T follicular helper cell (primary cell): ENCODE results near the gene TSC2.

Source experiments
- DNase-seq: peaks from one replicate; pipeline ENCODE4 v3.0.0-alpha.2; 2020; ENCODE audit warnings: low read depth

The TSC2 gene

DNA sequence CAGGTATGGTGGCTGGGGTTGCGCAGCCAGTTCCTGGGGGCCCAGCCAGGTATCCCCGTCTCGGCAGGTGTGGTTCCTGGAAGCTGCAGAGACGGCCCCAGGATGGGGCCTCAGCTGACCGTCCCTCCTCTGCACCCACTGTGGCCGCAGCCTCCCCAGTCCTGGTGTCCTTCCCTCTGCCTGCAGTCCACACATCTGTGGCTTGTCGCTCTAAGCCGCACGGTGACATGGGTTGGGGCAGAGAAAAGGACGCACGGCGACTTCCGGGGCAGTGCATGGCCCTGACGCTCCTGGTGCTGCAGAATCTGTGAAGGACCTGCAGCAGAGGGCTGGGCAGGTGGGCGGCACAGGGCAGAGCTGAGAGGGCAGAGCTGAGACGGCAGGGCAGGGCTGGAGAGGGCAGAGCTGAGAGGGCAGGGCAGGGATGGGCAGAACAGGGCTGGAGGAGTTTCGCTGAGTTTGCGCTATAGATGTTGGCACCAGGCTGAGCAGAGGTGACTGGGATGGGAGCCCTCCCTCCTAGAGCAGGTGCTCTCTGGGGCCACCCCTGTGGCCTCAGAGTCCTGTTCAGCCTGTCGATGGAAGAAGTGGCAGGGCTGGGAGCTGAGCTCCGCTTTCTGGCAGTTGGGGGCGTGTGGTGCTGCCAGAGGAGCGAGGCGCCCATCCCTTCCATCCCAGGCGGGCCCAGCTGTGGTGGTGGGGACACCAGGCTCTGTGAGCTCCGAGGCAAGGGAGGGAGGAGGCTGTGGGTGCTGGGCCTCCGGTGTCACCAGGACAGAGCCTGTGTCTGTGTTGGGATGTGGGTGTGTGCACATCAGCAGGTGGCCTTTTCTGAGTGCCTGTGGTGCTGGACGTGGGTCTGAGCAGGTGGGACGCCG lies 23.0 kb downstream of the TSC2 start:
- no peak for DNase-seq

DNA sequence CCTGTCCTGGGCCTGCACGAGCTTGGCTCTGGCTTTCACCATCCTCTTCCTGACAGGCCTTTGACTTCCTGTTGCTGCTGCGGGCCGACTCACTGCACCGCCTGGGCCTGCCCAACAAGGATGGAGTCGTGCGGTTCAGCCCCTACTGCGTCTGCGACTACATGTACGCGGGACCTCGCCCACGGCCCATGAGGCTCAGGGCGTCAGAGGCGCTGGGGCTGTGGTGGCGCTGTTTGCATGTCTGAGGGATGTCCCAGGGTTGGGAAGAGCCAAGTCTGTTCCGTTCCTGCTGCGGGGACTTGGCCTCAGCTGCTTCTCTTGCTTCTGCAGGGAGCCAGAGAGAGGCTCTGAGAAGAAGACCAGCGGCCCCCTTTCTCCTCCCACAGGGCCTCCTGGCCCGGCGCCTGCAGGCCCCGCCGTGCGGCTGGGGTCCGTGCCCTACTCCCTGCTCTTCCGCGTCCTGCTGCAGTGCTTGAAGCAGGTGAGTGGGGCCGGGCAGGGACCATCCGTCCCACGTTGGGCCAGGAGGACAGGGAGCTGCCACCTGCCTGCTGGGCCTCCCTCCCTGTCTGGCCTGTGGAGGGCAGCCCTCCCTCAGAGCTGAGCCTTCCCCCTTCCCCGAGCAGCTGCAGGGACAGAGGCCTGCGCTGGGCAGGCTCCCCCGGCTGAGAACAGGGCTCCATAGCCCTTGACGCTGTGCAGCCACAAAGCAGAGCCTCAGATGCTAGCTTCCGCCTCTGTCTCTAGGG lies 23.8 kb downstream of the TSC2 start:
- DNase-seq: no peak

DNA sequence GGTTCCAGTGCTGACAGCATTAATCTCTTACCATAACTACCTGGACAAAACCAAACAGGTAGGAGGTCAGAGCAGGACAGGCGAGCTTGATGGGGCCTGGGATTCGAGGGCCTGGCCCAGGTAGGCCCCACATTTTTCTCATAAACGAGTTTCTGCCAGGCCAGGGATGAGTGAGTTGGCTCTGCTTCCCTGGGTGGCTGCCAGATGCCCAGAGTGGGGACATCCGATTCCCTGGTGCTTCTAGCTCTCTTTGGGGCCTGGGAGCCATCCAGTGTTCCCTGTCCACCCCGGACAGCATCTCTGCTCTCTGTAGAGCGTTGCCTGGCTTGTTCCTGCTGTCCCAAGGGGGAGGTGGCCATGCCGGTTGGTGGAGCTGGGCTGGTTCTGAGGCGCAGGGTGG lies 25.1 kb downstream of the TSC2 start:
- DNase-seq: no peak

DNA sequence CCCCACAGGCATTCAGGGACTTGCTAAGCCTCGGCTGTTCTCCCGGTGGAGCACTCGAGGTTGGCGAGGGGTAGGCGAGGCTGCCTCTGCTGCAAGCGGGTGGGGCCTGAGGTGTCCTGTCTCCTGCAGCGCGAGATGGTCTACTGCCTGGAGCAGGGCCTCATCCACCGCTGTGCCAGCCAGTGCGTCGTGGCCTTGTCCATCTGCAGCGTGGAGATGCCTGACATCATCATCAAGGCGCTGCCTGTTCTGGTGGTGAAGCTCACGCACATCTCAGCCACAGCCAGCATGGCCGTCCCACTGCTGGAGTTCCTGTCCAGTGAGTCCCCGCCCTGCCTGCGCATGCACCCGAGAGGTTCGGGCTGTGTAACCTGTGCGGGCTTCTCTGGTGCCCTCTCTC lies 26.3 kb downstream of the TSC2 start:
- DNase-seq: no peak

DNA sequence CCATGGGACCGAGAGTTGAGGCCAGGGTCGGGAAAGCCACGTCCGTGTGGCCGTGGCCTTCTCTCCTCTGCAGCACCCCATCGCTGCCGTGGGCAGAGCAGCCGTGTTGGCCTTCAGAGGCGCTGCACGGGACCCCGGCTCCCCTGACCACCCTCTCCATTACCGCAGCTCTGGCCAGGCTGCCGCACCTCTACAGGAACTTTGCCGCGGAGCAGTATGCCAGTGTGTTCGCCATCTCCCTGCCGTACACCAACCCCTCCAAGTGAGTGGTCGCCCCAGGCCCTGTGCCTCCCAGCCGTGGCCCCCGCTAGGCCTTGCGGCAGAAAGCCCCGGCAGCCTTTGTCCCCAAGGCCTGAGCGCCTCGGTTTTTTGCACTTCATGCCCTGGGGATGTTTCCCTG lies 27.8 kb downstream of the TSC2 start:
- no peak for DNase-seq

DNA sequence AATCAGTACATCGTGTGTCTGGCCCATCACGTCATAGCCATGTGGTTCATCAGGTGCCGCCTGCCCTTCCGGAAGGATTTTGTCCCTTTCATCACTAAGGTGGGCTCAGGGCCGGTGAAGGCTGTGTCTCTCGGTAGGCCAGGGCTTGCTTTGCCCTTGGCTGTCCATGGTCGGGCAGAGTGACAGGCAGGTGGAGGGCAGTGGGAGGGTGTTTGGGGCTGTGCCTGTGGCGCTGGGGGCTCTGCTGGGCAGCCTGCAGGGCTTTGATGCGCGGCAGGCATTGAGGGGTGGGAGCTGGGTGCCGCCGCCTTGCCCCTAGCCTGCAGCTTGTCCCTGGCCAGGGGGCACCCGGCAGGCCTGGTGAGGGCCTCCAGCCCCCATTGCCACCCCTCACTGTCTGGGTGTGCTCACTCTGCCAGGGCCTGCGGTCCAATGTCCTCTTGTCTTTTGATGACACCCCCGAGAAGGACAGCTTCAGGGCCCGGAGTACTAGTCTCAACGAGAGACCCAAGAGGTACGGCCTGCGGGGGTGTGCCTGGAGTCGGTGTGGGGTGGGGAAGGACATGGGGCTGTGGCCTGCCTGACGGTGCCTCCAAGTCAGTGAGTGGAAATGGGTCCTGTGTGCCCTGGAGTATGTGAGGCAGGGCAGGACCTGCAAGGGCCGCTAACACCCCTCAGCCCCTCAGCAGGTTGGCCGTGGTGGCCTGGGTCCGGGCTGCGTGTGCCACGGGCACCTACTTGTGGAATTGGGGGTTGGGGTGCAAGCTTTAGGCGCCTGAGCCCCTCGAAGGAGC lies 28.5 kb downstream of the TSC2 start:
- DNase-seq: no peak

DNA sequence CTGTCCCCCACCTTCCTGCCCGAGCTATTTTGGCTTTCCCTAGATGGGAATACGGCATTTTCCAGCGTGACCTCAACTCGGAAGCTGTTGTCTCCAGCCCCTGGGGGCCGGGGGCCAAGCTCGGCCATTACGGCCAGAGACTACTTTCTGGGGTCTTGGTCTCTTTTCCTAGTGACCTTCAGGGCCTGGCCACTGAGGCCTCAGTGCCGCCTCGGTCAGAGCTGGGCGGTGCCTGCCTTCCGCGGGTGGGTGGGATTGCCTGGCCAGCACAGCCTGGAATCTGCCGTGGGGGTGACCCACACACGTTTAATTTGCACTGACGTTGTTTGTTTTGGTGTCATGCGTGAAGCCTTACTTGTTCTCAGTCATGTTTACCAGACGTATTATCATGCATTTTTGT lies 29.2 kb downstream of the TSC2 start:
- no peak for DNase-seq

DNA sequence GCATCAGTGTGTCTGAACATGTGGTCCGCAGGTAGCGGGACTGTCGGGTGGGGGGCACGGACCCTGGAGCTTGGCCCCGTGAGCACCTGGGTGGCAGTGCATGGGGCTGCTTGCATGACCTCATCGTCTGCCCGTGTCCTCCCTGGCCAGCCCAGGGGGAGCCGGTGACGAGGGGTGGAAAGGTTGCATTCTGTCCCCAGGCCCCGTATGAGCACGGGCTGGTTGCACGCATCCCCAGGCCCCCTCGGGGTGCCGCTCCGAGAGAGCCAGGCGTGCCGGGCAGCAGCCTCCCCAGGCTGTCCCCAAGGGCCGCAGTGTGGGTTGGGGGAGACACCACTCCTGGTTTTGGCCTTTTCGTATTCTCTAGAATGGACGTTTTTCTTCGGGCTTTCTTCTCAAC lies 29.9 kb downstream of the TSC2 start:
- DNase-seq: no peak

DNA sequence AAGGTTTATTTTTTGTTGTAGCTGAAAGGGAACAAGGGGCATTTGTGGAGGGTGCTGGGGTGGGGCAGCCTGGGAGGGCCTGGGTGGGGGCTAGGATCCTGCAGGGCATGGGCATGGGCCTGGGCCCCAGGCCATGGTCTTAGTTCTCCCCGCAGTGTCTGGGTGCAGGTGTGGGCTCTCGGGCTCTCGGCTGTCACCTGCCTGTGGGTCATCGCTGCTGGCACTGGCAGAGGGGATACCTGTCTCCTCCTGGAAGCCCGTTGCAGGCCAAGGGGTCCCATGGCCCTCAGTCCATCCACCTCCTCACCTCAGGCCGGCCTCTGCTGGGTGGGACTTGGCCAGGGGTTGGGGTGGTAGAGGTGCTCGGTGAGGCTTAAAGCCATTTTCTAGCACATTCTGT lies 30.3 kb downstream of the TSC2 start:
- DNase-seq: no peak

DNA sequence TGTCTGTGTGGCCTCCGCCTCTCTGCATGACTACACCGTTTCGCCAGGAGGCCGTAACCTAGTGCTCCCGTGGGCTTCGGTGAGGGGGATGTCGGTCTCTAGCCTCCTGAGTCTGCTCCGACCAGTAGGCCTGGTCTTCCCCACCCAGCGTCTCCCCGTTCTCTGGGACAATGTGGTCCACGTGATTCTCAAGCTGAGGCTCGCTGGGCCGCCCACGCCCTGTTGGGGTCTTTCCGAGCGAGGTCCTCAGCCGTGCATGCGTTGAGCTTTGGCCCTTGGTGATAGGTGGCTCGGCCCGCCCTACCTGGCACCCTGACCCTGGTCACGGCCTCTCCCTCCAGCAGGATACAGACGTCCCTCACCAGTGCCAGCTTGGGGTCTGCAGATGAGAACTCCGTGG lies 30.9 kb downstream of the TSC2 start:
- no peak for DNase-seq

DNA sequence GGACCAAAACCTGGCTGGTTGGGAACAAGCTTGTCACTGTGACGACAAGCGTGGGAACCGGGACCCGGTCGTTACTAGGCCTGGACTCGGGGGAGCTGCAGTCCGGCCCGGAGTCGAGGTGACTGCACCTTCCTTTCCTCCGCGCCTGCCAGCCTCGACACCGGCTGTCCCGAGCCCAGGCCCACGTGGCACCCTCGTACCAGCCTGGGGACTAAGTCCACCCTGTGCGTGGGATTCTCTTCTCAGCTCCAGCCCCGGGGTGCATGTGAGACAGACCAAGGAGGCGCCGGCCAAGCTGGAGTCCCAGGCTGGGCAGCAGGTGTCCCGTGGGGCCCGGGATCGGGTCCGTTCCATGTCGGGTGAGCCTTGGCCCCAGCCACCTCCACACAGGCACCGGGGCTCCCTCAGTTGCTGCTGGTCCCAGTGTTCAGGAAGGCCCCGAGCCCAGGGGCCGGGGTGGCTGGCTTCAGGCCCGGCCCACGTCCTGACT lies 31.6 kb downstream of the TSC2 start:
- no peak for DNase-seq

DNA sequence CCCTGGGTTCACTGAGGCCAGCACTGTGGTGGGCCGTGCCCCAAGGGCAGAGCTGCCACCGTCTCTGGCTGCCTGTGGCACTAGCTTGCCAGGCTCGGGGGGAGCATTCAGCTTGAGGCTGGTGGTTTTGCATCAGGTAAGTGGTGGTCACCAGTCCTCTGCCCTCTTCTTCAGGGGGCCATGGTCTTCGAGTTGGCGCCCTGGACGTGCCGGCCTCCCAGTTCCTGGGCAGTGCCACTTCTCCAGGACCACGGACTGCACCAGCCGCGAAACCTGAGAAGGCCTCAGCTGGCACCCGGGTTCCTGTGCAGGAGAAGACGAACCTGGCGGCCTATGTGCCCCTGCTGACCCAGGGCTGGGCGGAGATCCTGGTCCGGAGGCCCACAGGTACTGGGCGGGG lies 32.2 kb downstream of the TSC2 start:
- DNase-seq: no peak

DNA sequence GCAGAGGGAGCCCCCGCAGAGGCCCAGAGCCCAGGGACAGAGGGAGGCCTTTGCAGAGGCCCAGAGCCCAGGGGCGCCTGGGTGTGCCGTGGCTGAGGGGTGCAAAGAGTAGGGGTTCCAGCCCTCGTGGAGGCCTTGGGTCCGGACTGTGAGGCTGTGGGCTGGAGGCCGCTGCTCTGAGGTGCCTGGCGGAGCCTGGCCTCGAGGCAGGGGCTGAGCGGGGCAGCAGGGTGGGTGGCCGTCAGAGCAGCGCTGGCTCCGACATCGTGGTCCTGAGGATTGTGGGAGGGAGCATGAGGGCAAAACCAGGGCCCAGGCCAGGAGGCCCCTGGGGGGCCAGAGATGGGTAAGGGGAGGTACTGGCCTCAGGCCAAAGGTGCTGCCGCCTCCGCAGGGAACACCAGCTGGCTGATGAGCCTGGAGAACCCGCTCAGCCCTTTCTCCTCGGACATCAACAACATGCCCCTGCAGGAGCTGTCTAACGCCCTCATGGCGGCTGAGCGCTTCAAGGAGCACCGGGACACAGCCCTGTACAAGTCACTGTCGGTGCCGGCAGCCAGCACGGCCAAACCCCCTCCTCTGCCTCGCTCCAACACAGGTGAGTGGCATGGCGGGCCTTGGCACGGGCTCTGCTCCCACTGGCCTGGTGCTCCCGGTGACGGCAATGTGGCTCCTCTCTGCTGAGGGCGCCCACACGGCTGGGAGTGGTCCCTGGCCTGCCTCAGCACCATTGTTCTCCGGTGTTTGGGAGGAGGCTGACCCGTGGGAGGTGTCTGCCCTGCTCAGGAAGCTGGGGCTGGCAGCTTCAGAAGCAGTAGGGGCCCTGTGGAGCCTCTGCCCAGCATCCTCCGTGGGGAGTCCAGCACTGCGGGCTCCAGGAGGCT lies 33.7 kb downstream of the TSC2 start:
- no peak for DNase-seq

DNA sequence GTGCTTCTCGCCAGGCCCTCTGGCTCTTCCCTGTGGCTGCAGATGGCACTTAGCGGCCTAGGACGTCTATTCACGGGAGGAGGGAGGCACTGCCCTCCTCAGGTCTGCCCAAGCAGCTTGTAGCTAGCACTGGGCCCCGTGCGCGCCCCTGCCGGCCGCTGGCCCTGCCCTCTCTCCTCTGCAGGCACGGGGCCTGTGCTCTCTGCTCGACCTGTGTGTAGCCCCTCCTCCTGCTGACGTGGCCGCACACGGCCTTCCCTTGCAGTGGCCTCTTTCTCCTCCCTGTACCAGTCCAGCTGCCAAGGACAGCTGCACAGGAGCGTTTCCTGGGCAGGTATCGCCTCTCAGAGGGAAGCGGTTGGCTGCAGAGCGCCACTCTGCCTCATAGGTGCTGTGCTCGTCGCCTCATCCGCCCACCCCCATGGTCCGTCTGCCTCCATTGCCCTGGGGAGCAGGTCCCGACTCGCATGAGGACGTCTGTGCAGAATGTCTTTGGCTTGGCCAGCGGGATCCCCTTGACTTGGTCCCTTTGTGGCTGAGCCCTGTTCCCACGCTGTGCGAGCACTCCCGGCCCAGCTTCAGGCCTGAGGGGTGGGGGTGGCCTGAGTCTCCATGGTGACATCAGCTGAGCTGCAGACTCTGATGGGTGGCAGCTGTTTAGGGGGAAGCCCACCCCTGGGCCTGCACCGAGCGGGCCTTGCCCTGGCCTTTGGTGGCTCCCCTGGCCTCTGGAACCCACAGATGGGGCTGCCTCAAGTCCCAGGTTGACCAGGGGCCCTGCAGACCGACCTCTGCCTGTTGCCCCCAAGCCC lies 34.6 kb downstream of the TSC2 start:
- DNase-seq: no peak

DNA sequence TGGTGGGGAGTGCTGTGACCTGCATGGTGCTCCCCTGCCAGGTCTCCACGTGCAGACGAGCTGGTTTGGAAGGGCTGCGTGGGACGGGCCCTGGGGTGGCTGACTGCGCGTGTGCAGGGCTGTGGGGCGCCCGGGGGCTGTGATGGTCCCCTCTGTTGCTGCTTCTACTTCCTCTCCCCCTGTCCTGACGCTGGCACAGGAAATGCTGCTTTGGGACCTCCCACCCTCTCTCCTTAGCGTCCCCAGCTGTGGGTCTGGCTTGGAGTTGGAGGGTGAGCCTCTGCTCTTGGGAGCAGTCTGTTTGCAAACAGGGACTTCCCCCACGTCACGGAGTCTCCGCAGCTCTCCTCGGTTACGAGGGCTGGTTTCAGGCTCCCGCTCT lies 35.2 kb downstream of the TSC2 start:
- DNase-seq: no peak

DNA sequence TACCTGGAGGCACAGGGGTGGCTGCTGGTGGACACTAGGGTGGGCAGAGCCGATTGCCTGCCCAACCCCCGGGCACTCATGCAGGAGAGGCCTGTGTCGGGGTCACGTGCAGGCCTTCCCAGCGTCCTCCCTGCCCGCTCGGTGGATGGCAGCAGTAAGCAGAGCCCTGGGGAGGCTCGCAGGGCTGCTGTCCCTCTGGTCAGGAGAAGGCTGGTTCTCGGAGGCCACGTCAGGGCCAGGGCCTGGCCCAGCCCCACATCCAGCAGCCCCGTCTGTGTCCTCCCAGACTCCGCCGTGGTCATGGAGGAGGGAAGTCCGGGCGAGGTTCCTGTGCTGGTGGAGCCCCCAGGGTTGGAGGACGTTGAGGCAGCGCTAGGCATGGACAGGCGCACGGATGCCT lies 35.6 kb downstream of the TSC2 start:
- no peak for DNase-seq

DNA sequence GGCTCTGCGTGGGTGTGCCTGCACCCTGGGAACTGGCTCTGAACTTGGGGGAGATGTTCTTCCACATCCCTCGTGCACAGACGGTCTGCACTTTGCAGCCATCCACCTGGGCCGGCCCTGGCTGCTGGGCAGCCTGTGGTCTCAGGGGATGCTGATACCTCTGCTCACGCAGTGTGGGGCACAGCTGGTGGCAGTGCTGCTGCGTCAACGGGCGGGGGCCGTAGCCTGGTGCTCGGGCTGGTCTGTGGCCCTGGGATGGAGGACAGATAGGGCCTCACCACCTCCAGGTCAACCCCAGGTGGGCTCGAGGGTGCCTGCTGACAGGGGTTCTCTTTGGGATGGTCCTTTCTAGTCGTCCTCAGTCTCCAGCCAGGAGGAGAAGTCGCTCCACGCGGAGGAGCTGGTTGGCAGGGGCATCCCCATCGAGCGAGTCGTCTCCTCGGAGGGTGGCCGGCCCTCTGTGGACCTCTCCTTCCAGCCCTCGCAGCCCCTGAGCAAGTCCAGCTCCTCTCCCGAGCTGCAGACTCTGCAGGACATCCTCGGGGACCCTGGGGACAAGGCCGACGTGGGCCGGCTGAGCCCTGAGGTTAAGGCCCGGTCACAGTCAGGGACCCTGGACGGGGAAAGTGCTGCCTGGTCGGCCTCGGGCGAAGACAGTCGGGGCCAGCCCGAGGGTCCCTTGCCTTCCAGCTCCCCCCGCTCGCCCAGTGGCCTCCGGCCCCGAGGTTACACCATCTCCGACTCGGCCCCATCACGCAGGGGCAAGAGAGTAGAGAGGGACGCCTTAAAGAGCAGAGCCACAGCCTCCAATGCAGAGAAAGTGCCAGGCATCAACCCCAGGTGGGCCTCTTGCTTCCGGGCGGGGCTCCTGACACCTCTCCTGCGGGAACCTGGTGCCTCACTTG lies 36.3 kb downstream of the TSC2 start:
- DNase-seq: no peak

DNA sequence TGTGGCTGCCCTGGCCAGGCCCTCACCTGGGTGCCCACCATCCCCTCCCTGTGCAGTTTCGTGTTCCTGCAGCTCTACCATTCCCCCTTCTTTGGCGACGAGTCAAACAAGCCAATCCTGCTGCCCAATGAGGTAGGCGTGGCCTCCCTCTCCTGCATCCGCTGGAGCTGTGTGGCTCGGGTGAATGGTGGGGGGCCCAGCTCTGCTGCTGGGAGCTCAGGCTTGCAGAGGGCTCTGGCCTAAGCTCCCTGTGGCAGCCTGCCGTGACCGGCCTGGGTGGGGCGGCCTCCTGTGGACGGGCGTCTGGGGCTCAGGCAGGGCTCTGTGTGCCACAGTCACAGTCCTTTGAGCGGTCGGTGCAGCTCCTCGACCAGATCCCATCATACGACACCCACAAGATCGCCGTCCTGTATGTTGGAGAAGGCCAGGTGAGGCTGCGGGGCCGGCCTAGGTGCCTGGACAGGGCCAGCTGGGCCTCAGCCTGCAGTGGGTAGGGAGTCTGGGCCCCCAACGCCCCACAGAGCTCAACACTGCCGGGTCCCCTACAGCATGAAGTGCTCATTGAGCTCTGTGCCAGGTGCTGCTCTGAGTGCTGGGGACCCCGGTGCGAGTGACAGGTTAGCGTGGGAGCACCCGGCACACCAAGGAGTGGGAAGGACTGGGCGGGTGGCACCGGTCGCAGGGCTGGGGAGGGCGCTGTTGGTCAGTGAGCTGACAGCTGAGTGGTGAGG lies 37.3 kb downstream of the TSC2 start:
- DNase-seq: no peak

DNA sequence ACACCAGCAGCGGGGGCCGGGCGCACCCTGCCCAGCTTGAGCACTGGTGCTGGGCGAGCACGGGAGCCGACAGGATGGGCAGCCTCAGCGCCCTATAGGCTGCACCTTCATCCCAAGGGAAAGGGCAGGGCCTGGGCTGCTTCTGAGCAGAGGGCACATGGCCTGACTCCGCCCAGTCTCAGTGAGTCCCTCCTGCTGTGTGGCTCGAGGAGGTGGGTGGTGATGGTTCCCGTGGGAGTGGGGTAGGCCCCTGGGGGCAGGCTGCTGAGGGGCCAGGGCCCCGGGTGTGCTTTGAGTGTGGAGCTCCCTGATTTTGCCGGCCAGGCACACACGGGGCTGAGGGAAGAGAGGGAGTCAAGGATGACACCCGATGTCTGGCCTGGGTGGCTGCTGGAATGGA lies 37.9 kb downstream of the TSC2 start:
- no peak for DNase-seq
